K562 (cell line): ENCODE data around the gene CCNT1. TPM values are rescaled to one million over a fixed set of nuclear protein-coding genes. Genes with fewer than 3 reads are reported as not detected.

Source experiments
- ATAC-seq: fragments of 200-7000 bp; cut with Tn5 transposase; 3 replicates; pipeline ENCODE4 v1.9.1; 2020; ENCODE audit warnings: moderate library complexity
- BruUV-seq: library from RNA; stranded (reverse); fragments of 400-500 nt; replicated peaks from 2 replicates; lab custom pipeline; 2021; lab: Mats Ljungman, UMichigan
- CTCF ChIA-PET: fragments of 300-600 bp; formaldehyde crosslinking; extraction: SDS; loops from one replicate; lab custom pipeline; 2021; ENCODE audit warnings: low intra/inter-chr PET ratio; lab: Yijun Ruan, JAX
- POLR2A ChIA-PET: fragments of 300-600, 350-650 bp; sonication (Branson Sonifier 250); formaldehyde crosslinking; extraction: SDS; loops from one replicate; lab custom pipeline; 2021; ENCODE audit warnings: antibody characterized with exemption, inconsistent platforms; lab: Yijun Ruan, JAX
- DNase-seq, 4 experiments: peaks; one replicate each; pipeline versions ENCODE4 v3.0.0 to v3.0.0-alpha.2; 2011 to 2018; ENCODE audit warnings: low spot score in 3 of 4, mixed read lengths in 3 of 4; ENCODE audit errors: extremely low read depth in 1 of 4
- FAIRE-seq: peaks from 2 replicates; lab custom pipeline; 2011; peaks lifted over from hg19 to GRCh38; lab: Jason Lieb, UNC
- H2AFZ ChIP-seq: 2 replicates; pipeline ENCODE4 v1.6.0; 2011; ENCODE audit warnings: low read depth, low read length, control low read depth, inconsistent platforms
- H3K27ac ChIP-seq: fragments of 200-600 bp; 3 replicates; pipeline ENCODE4 v1.8.0; 2011; ENCODE audit warnings: low read depth, mild to moderate bottlenecking, control low read depth, inconsistent platforms, low read length, moderate library complexity, mixed read lengths; ENCODE audit errors: extremely low read depth
- H3K27me3 ChIP-seq, 2 experiments: fragments of 300-600 bp in 1 of 2; 2 replicates in 1 of 2; 3 replicates in 1 of 2; pipeline versions ENCODE4 v1.6.0 to v1.8.0; 2011; ENCODE audit warnings: inconsistent platforms in 2 of 2, low read length in 2 of 2, mild to moderate bottlenecking in 1 of 2, mixed read lengths in 1 of 2, moderate library complexity in 1 of 2; ENCODE audit not compliant: control insufficient read depth in 2 of 2, insufficient read depth in 2 of 2
- H3K36me3 ChIP-seq: fragments of 300-600 bp; 3 replicates; pipeline ENCODE4 v1.8.0; 2011; ENCODE audit warnings: mild to moderate bottlenecking, low read length, inconsistent platforms; ENCODE audit not compliant: control insufficient read depth, insufficient read depth
- H3K4me1 ChIP-seq, 2 experiments: fragments of 200-600 bp in 1 of 2; replicated peaks in 1 of 2; 2 replicates in 1 of 2; 3 replicates in 1 of 2; pipeline versions ENCODE4 v1.5.1 to v1.8.0; 2011; ENCODE audit warnings: inconsistent platforms in 2 of 2, low read length in 2 of 2, mild to moderate bottlenecking in 1 of 2, mixed read lengths in 1 of 2, moderate library complexity in 1 of 2; ENCODE audit not compliant: control insufficient read depth in 2 of 2, insufficient read depth in 2 of 2
- H3K4me2 ChIP-seq: 2 replicates; pipeline ENCODE4 v1.6.1; 2011; ENCODE audit warnings: low read length, control low read depth, inconsistent platforms, mixed read lengths; ENCODE audit not compliant: insufficient read depth
- H3K4me3 ChIP-seq: fragments of 200-600 bp; sonication (generic), shearing (Covaris generic); 2 replicates; pipeline ENCODE4 v1.5.1; 2016; ENCODE audit warnings: control low read depth, inconsistent platforms
- H3K79me2 ChIP-seq: fragments of 200-600 bp; 3 replicates; pipeline ENCODE4 v1.8.0; 2011; ENCODE audit warnings: low read length, inconsistent platforms; ENCODE audit not compliant: control insufficient read depth, insufficient read depth
- H3K9ac ChIP-seq, 2 experiments: 2 replicates each; pipeline versions ENCODE4 v1.6.0 to v1.6.1; 2011; ENCODE audit warnings: low read depth in 2 of 2, low read length in 2 of 2, control low read depth in 1 of 2, inconsistent platforms in 1 of 2, mild to moderate bottlenecking in 1 of 2, mixed read lengths in 1 of 2; ENCODE audit not compliant: insufficient read depth in 1 of 2
- H3K9me1 ChIP-seq: one replicate; pipeline ENCODE4 v1.6.0; 2011; ENCODE audit warnings: inconsistent platforms, mild to moderate bottlenecking, low read length, moderate library complexity; ENCODE audit not compliant: control insufficient read depth, insufficient read depth
- H3K9me3 ChIP-seq: replicated peaks from 2 replicates; pipeline ENCODE4 v1.5.1; 2011; ENCODE audit warnings: low read depth, low read length, inconsistent platforms; ENCODE audit not compliant: control insufficient read depth, insufficient read depth
- H4K20me1 ChIP-seq: replicated peaks from 2 replicates; pipeline ENCODE4 v1.6.1; 2011; ENCODE audit warnings: low read length, inconsistent platforms, mixed read lengths; ENCODE audit not compliant: control insufficient read depth, insufficient read depth
- GABPA ChIP-seq: fragments of 200-800 bp; sonication (Bioruptor generic); conservative IDR thresholded peaks from 2 replicates; pipeline ENCODE4 v1.6.1; 2016; ENCODE audit warnings: low read depth, missing genetic modification characterization, missing compliant biosample characterization
- NFIX ChIP-seq: fragments of 250-450 bp; sonication (Bioruptor Pico); IDR thresholded peaks from 2 replicates; pipeline ENCODE4 v1.4.0; 2020; ENCODE audit warnings: low read depth, mild to moderate bottlenecking, moderate library complexity
- RBBP5 ChIP-seq: fragments of 200-600 bp; sonication (generic); IDR thresholded peaks from 2 replicates; pipeline ENCODE4 v1.6.1; 2012; ENCODE audit warnings: borderline replicate concordance, mild to moderate bottlenecking, low read length, control low read depth, inconsistent platforms; ENCODE audit not compliant: insufficient read depth, poor library complexity, severe bottlenecking
- RFX7 ChIP-seq: fragments of 250-450 bp; sonication (Bioruptor Pico); IDR thresholded peaks from 2 replicates; pipeline ENCODE4 v1.5.1; 2021; ENCODE audit warnings: mild to moderate bottlenecking
- SOX6 ChIP-seq: fragments of 450-650 bp; IDR thresholded peaks from 2 replicates; pipeline ENCODE4 v1.6.1; 2014; ENCODE audit warnings: mild to moderate bottlenecking
- TCFL5 ChIP-seq: fragments of 250-450 bp; sonication (Bioruptor Pico); conservative IDR thresholded peaks from 2 replicates; pipeline ENCODE4 v1.6.1; 2021; ENCODE audit warnings: mild to moderate bottlenecking, moderate library complexity, matching md5 sums
- YBX1 ChIP-seq: fragments of 450-650 bp; IDR thresholded peaks from 2 replicates; pipeline ENCODE4 v1.7.1; 2016; ENCODE audit warnings: mild to moderate bottlenecking
- ZBED1 ChIP-seq: IDR thresholded peaks from 2 replicates; pipeline ENCODE4 v1.6.1; 2014
- ZNF175 ChIP-seq: fragments of 200-800 bp; sonication (Bioruptor generic); IDR thresholded peaks from 2 replicates; pipeline ENCODE4 v1.6.1; 2016; ENCODE audit warnings: low read depth, mild to moderate bottlenecking, missing genetic modification characterization, missing compliant biosample characterization
- WGBS: fragments of 100-300 bp; shearing (Covaris generic); methylation state at CpG from one replicate; pipeline ENCODE4 v1.1.6; 2016; ENCODE audit warnings: low coverage, mixed read lengths; ENCODE audit not compliant: insufficient coverage; ENCODE audit errors: missing lambda C conversion rate; 5-methylcytosine and 5-hydroxymethylcytosine counted together
- in situ Hi-C: fragments of 300-500 bp; cut with MboI; formaldehyde crosslinking; loops from 4 replicates; pipeline ENCODE4 v1.15.0; 2018; ENCODE audit warnings: inconsistent platforms, mixed read lengths
- intact Hi-C: fragments of 100-400 bp; cut with micrococcal nuclease; formaldehyde crosslinking; loops from 2 replicates; pipeline ENCODE4 v1.14.2; 2022
- polyA plus RNA-seq, 8 experiments: library from polyadenylated mRNA; depleted of rRNA in 4 of 8; stranded (reverse) in 5 of 8; unstranded in 3 of 8; fragments of >200 nt; fragmentation: Nextera tagmentation in 2 of 8; fragmentation: Illumina TruSeq in 1 of 8; extraction: Ambion mirVana in 2 of 8; extraction: Trizol in 1 of 8; gene quantifications; 2 replicates each; pipeline versions ENCODE4 v1.2.1 to v1.2.3, GENCODE V29; 2011 to 2014; ENCODE audit warnings: inconsistent platforms in 1 of 8, missing spikeins in 1 of 8
- total RNA-seq, 7 experiments: library from RNA; depleted of rRNA in 6 of 7; stranded (reverse); fragments of >200 nt in 6 of 7; fragmentation: Illumina TruSeq in 2 of 7; extraction: Trizol in 2 of 7; gene quantifications; 2 replicates each; pipeline versions ENCODE4 v1.2.1 to v1.2.3, GENCODE V29; 2011 to 2021; ENCODE audit warnings: low replicate concordance in 1 of 7
- TF ChIP-seq, protein P1 (sequence below): sonication (generic); formaldehyde crosslinking; IDR thresholded peaks from 2 replicates; pipeline ENCODE4 v1.8.0; 2023; ENCODE audit warnings: mild to moderate bottlenecking, missing genetic modification reagents
- TF ChIP-seq, protein P2 (sequence below): fragments of 250-450 bp; sonication (Bioruptor Pico); IDR thresholded peaks from 2 replicates; pipeline ENCODE4 v1.5.0; 2020; ENCODE audit warnings: mild to moderate bottlenecking, borderline replicate concordance
- TF ChIP-seq, protein P3 (sequence below): fragments of 250-450 bp; sonication (Bioruptor Pico); IDR thresholded peaks from 2 replicates; pipeline ENCODE4 v1.8.0; 2021; ENCODE audit warnings: moderate library complexity, mild to moderate bottlenecking, inconsistent platforms

The CCNT1 gene
- total and polyA plus RNA-seq, 9 of the 15 experiments (the other 6 are each of a cell fraction or from before 2014, with no cell fraction given): 9.7 to 52.4 (median 33.4) TPM

DNA sequence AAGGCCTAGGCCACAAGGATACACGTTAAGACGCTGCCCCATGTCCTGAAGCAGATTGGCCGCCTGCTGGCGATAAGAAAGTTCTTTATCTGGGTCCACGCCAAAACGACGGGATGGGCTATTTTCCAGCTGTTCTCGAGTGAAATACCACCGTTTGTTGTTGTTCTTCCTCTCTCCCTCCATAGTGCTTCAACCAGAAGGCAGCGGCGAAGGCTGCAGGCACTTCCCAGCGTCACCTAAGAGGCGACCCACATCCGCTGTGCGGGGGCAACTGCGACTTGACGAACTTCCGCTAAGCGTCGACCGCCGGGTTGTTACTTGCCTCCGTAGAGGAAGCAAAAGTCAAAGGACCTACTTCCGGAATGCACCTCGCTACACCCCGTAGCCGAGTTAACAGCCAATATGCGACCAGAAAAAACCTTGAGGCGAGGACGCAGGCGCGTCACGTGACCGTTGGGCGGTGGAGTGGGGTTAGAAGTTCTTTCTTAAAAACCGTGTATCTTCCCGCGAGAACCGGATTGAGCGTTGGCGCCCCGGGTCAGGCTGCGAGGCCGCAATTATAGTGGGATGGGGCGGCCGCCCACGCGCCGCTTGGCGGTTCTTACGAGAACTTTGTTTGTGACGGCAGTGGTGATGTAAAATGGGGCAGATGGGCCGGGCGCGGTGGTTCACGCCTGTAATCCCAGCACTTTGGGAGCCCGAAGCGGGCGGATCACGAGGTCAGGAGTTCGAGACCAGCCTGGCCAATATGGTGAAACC is at the start of gene CCNT1 (continued):
- peak; percentile 76 for TF ChIP-seq SOX6
- TF ChIP-seq NFIX: no peak
- TF ChIP-seq ZBED1: peak; percentile 60; the same call in 1 of the 2 replicates
- 0 out of 2 replicates have a peak, but pooled peaks have one; percentile 6 for TF ChIP-seq ZNF175
- TF ChIP-seq, protein P1, sequence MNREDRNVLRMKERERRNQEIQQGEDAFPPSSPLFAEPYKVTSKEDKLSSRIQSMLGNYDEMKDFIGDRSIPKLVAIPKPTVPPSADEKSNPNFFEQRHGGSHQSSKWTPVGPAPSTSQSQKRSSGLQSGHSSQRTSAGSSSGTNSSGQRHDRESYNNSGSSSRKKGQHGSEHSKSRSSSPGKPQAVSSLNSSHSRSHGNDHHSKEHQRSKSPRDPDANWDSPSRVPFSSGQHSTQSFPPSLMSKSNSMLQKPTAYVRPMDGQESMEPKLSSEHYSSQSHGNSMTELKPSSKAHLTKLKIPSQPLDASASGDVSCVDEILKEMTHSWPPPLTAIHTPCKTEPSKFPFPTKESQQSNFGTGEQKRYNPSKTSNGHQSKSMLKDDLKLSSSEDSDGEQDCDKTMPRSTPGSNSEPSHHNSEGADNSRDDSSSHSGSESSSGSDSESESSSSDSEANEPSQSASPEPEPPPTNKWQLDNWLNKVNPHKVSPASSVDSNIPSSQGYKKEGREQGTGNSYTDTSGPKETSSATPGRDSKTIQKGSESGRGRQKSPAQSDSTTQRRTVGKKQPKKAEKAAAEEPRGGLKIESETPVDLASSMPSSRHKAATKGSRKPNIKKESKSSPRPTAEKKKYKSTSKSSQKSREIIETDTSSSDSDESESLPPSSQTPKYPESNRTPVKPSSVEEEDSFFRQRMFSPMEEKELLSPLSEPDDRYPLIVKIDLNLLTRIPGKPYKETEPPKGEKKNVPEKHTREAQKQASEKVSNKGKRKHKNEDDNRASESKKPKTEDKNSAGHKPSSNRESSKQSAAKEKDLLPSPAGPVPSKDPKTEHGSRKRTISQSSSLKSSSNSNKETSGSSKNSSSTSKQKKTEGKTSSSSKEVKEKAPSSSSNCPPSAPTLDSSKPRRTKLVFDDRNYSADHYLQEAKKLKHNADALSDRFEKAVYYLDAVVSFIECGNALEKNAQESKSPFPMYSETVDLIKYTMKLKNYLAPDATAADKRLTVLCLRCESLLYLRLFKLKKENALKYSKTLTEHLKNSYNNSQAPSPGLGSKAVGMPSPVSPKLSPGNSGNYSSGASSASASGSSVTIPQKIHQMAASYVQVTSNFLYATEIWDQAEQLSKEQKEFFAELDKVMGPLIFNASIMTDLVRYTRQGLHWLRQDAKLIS (CRISPR knock-in tag): peak; percentile 93
- TF ChIP-seq YBX1: no peak
- TF ChIP-seq, all 486 proteins: peak for 193

DNA sequence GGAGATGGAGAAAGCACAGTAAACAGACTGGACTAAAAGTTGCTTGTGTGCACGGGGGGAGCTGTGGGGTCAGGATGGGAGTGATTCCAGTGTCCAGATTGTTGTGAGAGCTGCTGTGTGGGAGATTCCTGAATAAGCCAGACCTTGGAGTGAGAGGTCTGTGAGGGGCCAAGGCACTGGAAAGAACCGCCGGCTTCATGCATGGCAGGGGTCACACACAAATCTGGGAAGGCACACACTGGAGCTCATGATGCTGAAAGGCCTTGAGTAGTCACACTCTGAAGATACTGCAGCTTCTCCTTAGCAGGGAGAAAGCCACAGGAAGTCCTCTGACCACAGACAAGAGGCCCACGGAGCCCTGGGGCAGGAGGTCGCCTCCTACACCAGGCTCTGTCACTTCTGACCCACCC is 49.3 kb upstream of the CCNT1 start:
- Histone ChIP-seq H3K4me3 (no peak overlapping the region), H4K20me1 (no peaks in the 10 kb centered on the region), H3K4me1 (no peaks in the 10 kb centered on the region; a peak in 1 of 5 replicates), H2AFZ (no peak overlapping the region), H3K9me1 (peaks cover 4% of the 10 kb centered on the region), H3K27me3 (peaks cover 17 to 51% of the 10 kb centered on the region in 2 experiments), H3K9ac (no peak overlapping the region), H3K27ac (no peak overlapping the region), H3K9me3 (no peaks in the 10 kb centered on the region), H3K36me3 (no peaks in the 10 kb centered on the region), H3K79me2 (no peaks in the 10 kb centered on the region), H3K4me2 (no peak overlapping the region)
- in situ Hi-C loops (no loop called here), intact Hi-C loops (no loop called here)
- FAIRE-seq (no peak), DNase-seq (no peak), ATAC-seq (0 out of 3 replicates have a peak, but pooled peaks have one; percentile 31)
- POLR2A ChIA-PET: interaction anchor here (0.6 kb wide), 1 partner anchor 26 kb away, joined by 3 read pairs; no protein-coding TSS in a partner anchor
- CTCF ChIA-PET: no interaction called here
- WGBS: 1% methylated on average over 5 of the region's 5 CpGs
- no TSS peak for BruUV-seq
- no peak for TF ChIP-seq RBBP5
- TF ChIP-seq, protein P2, sequence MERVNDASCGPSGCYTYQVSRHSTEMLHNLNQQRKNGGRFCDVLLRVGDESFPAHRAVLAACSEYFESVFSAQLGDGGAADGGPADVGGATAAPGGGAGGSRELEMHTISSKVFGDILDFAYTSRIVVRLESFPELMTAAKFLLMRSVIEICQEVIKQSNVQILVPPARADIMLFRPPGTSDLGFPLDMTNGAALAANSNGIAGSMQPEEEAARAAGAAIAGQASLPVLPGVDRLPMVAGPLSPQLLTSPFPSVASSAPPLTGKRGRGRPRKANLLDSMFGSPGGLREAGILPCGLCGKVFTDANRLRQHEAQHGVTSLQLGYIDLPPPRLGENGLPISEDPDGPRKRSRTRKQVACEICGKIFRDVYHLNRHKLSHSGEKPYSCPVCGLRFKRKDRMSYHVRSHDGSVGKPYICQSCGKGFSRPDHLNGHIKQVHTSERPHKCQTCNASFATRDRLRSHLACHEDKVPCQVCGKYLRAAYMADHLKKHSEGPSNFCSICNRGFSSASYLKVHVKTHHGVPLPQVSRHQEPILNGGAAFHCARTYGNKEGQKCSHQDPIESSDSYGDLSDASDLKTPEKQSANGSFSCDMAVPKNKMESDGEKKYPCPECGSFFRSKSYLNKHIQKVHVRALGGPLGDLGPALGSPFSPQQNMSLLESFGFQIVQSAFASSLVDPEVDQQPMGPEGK (CRISPR knock-in tag): no peak
- peak; percentile 67 for TF ChIP-seq GABPA
- TF ChIP-seq, protein P3, sequence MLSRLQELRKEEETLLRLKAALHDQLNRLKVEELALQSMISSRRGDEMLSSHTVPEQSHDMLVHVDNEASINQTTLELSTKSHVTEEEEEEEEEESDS (CRISPR knock-in tag): no peak
- TF ChIP-seq TCFL5 (CRISPR knock-in tag): no peak
- no peak for TF ChIP-seq RFX7 (CRISPR knock-in tag)
